NT2/D1 (cell line): ENCODE results near the gene TGM4.

Experiments used
- SUZ12 ChIP-seq: IDR thresholded peaks from 2 replicates; pipeline ENCODE4 v1.6.1; 2011; ENCODE audit not compliant: insufficient read length, insufficient read depth; ENCODE audit errors: extremely low read depth
- YY1 ChIP-seq: IDR thresholded peaks from 2 replicates; pipeline ENCODE4 v1.6.1; 2011; ENCODE audit not compliant: insufficient read length, insufficient read depth

GRCh38 chr3:44877333-44877732, 2.9 kb downstream of the TGM4 start:
- TF ChIP-seq SUZ12 (no peak), YY1 (no peak)
